Superior temporal gyrus (tissue), 1 donor: Measurements from ENCODE around the gene CDKL2.

Experiments used
- DNase-seq: peaks from one replicate; pipeline ENCODE4 v3.0.0-alpha.2; 2016; ENCODE audit errors: extremely low spot score

CDKL2 gene

GRCh38 chr4:75639124-75639695 lies 8.9 kb upstream of the CDKL2 start:
- DNase-seq = no peak

DNA sequence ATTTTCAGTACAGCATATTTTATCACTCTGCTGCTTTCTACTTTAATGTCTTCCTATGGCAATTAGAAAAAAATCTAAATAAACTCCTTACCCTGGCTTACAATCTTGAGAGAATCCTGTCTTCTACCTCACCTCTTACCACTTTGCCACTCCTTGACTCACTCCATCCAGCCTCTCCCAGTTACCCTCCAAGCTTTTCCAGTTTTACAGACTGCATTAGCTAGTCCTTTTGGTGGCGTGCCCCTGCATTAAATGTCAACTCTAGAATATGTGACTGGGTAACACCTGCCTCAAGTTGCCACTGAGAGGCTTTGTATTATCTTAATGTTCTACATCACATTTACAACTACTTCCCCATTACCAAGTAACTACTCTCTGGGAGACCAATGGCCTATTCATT lies 7.5 kb upstream of the CDKL2 start:
- no peak for DNase-seq

DNA sequence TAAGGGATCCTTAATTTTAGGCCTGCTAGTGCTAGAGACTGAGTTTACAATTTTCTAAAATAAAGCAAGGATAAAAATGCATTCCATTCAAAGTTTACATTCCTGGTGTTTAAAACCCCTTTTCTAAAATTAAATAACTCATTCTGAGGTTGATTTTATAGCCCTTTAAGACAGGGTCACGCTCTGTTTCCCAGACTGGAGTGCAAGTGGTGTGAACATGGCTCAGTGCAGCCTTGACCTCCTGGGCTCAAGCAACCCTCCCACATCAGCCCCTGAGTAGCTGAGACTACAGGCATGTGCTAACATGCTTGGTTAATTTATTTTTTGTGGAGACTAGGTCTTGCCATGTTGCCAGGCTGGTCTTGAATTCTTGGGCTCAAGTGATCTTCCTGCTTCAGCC lies 6.8 kb upstream of the CDKL2 start:
- DNase-seq = no peak

DNA sequence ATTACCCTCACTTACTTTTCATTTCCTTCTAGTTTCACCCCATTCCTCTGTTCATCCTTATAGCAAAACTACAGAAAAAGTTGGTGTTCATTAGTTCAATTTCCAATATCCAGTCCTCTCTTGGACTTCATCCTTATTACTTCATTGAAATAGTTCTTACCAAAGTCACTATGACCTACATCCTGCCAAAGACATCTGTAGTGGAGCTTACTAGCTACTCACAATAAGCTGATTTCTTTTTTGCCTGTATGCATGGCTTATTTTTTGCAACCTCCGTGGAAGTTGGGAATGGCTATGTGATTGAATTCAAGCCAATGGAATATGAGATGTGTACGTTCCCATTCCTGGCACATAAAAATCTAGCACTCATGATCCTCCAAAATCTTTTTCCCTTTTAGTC lies 4.6 kb upstream of the CDKL2 start:
- no peak for DNase-seq

GRCh38 chr4:75634281-75634680 lies 4.0 kb upstream of the CDKL2 start:
- DNase-seq = no peak

GRCh38 chr4:75633846-75634245 lies 3.5 kb upstream of the CDKL2 start:
- DNase-seq = no peak

DNA sequence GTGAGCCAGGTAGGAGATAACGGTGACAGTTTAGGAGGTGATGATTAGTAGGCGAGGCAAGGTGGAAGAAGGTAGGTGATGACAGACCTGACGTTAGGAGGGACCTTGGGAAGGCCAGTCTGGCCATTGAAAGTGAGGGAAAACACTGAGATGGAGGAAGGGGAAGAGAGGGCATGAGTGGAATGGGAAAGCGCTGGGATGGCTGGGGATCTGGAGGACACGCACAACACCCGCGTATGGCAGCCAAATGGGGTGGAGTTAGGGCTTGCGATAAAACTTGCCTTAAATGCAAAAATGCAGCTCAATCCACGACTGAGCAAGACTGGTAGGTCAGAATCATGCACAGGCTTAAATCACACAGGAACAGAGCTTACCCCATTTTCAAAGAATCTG lies 605 bp upstream of the CDKL2 start:
- DNase-seq = no peak

- no peak for DNase-seq
Observed at GRCh38 chr4:75629239-75629638, 1.1 kb downstream of the CDKL2 start.

GRCh38 chr4:75623026-75623425 lies 7.3 kb downstream of the CDKL2 start:
- DNase-seq = no peak

- DNase-seq = no peak
Observed at GRCh38 chr4:75621715-75622114, 8.6 kb downstream of the CDKL2 start.

GRCh38 chr4:75612306-75612705 lies 18.0 kb downstream of the CDKL2 start:
- peak; percentile 77 for DNase-seq

GRCh38 chr4:75605928-75606327 lies 24.4 kb downstream of the CDKL2 start:
- no peak for DNase-seq

DNA sequence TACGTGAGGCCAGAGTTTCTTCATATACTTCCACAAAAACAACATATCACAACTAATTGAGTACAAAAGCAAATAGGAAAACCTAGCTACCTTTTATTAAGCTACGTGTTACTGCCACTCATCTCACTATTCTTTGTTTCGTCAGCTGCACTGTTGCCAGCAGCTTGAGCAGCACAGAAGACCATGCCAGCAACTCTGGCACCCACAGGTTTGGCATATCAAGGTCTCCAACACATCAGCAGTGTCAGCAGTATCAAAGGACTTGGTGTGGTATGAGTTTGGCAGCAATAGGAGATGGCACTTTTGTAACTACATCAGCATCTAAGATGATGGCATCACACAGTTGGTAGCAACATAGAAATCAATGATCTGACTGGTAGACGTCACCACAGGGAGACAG lies 30.7 kb downstream of the CDKL2 start:
- no peak for DNase-seq

DNA sequence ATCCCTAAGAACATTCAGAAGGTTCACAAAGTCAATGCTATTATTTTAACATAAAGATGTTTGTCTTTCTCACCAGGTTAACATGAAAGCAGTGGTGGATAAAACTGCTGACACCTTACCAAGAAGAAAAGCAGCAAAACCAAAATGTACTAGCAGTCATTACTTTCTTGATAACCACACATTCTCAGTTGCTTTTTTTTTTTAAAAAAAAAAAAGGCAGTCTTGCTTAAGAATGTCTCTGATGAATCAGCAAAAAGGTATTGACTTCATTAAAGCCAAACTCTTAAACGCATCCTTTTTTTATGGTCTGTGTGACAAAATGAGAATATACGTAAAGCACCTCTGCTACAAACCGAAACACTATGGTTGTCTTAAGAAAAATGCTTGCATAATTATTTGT lies 31.9 kb downstream of the CDKL2 start:
- no peak for DNase-seq

- no peak for DNase-seq
Observed at GRCh38 chr4:75596061-75596460, 34.3 kb downstream of the CDKL2 start.

GRCh38 chr4:75593393-75593792 lies 36.9 kb downstream of the CDKL2 start:
- no peak for DNase-seq

DNA sequence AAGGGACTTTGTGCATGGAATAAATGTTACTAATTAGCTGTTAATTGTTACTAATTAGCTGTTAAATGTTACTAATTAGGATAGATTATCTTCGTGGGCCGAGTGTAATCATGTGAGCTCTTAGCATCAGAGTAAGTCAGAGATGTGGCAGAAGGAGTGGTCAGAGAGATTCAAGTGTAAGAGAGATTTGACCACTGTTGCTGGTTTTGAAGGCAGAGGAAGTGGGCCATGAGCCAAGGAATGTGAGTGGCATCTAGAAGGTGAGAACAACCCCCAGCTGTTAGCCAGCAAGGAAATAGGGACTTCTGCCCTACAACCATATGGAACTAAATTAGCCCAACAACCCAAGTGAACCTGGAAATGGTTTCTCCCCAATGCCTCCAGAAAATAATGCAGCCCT lies 46.3 kb downstream of the CDKL2 start:
- no peak for DNase-seq

GRCh38 chr4:75567725-75568124 lies 62.6 kb downstream of the CDKL2 start:
- no peak for DNase-seq

DNA sequence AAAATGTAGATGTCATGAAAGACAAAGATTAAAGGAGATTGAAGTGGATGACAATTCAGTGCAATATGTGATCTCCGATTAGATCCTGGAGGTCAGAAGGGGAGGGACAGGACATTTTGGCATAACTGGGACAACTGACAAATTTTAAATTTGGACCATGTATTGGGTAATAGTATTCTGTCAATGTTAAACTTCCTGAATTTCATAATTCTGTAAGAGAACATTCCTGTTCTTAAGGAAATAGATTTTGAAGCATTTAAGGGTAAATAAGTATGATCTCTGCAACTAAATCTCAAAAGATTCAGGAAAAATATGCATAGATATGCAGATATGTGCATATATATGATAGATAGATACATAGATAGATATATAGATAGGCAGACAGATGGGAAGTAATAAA lies 63.4 kb downstream of the CDKL2 start:
- no peak for DNase-seq

DNA sequence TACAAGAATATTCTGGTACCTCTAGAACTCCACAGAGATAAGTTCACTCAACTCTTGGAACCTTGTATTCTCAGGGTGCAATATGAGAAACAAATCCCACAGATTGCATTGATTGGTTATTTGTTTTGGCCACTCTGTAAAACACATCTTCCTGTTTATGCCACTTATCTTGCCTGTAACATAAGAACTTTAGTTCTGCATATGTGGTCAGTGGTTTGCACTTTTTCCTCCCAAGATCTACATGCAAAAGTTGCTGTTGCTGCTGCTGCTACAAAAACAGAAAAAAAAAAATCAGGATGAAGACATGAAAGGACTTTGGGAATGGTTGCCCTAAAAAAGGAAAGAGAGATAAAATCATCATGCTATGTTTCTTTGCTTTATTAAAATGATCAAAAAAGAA lies 64.8 kb downstream of the CDKL2 start:
- no peak for DNase-seq

DNA sequence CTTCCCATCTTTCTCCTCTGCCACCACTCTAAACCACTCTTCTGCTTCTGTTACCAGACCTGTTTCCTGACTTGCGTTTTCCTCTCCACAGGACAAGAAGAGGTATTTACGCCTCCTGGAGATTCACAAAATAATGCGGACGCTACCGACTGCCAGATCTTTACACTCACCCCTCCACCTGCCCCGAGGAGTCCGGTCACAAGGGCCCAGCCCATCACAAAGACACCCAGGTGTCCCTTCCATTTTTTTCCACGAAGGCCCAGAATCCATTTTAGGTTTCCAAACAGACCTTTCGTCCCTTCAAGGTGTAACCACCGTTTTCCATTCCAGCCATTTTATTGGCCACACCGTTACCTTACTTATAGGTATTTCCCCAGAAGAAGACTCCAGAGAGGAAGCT lies 66.3 kb downstream of the CDKL2 start:
- no peak for DNase-seq

- DNase-seq = no peak
Observed at GRCh38 chr4:75561789-75562188, 68.5 kb downstream of the CDKL2 start.

DNA sequence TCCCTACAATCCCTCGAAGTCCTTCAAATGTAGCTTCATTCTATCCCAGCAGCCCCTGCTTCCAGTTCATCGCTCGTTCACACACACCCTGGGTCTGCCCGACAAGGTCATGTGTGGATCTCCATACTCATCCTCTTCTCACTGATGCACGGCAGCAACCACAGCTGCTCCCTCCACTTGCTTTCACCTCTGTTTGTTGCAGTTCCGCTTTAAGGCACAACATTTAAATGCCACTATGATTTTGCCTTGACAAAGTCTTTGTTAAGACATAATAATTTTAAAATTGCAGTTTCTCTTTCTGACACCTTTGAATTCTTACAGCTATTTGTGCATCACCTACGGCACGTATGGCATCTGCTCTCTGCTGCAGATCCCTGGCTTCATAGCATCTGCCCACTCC lies 72.6 kb downstream of the CDKL2 start:
- no peak for DNase-seq

DNA sequence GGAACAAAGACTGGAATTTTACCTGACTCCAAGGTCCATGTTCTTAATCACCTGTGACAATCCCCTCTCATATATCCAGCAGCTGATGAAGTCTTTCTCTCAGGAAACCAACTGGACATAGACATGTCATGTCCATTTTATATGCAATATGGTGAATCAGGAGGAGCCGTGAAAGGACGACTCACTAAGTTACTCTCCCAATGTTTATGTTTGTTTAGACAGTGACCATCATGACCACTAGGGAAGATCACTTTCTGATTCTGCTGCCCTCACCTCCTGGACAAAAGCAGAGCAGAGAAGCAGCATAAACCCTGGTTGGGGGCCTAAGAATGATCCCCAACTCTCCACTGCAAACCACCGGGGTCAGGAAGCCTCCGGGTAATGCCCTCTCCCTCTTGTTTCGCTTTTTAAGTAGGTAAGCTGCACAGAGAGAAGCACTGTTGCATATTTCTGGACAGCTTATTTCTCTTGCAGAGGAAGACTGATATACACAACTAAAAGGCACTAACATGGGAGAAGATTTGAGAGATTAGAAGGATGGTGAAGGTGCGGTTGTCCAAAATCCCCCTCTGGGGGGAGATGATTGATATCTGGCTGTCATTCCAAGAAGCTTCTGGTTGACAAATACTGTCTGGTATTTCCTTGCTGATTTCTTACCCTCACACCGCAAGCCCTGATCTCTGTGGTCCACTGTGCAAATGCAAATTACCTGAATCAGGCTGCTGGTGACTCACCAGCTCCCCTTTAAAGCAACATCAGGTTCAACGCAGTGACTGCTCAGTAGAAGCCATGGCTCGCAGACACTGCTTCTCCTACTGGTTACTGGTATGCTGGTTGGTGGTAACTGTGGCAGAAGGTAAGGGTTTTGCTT lies 74.8 kb downstream of the CDKL2 start, which contains the start of gene ODAPH:
ODAPH (plus strand) TSS at position 773 of the 871 bp plus-strand sequence; CDS start at position 790, 17 bp downstream.
- DNase-seq = no peak
